ENCODE results near the gene NOP10. TPM values are rescaled to one million over a fixed set of nuclear protein-coding genes. Genes with fewer than 3 reads are reported as not detected.
"Not testable (repeated sequence)": the region's sequence is repeated elsewhere in the genome, so short reads cannot be mapped to it uniquely, and the experiment has no call there.

The NOP10 gene
- 100 to 1,000 TPM; 107 to 275 (median 237) TPM for polyA plus RNA-seq

DNA sequence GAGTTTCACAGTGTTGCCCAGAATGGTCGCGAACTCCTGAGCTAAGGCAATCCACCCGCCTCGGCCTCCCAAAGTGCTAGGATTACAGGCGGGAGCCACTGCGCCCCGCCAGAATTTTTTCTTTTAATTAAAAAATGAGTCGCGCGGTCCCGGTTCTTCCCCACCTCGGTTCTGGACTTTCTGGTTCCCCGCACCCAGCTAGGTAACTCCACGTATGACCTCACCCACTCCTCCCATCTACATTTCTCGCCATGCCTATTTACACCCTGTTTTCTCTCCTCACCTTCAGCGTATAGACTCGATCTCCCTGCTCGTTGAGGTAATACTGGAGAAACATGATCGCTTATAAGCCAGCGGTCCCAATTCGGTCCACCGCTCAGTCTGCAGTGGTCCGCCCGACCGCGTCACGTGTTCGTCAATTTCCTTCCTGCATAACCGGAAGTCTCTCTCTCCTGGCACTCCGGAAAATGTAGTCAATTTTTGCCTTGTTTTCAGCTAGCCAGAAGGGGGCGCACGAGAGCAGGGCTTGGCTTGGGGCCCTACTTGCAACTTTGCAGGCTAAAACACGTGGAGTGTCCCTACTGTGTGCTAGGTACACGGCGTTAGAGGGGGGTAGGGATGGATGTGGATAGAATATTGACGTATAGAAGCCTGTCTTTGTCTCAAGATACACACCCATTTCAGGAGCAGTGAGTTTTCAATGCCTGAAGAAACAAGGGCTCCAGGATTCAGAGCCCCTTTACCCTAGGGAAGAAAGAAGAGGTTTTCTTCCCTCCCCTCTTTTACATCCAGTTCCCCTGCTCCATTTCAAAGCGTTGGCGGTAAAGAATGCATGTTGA, at the start of gene NOP10, which contains the start of gene NUTM1:
Gene NOP10 (minus strand): TSS at position 400 of the 839 bp plus-strand sequence. CDS start 63 bp downstream, at position 337.
Gene NUTM1 (plus strand): TSS at position 579 of the 839 bp plus-strand sequence. CDS start 382 bp downstream, outside the sequence.
- WGBS, 3 donors = 0 to 2% (median 2%) methylated on average over 38 of the region's 38 CpGs
- no peak within 1 kb of the TSS for H3K27ac ChIP-seq (ENCODE audit: low read depth, low read length)

DNA sequence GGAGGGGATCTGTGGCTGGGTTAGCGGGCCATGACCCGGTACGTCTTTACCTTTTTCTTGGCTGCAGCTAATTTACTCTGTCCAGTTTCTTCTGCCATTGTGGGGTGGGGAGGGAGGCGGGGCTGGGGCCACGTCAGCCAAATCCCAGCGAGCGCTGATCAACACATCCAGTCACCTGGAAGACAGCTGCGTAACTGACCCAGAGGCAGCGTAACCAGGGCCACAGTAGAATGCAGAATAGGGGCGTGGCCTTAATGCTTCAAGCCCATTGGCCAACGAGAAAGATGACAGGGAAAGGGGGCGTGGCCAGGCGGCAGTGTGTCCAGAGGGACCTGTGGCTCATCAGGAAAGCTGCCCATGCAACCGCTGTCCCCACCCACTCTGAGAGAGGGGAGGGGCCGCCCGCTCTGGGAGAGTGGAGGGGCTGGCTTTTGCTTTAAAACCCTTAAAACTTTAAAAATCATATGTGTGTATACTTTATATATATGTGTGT, 46.7 kb upstream of the NOP10 start:
- no CpG with 5 or more reads among the region's 16 CpGs for WGBS, 3 donors
- not testable (repeated sequence) for H3K27ac ChIP-seq (ENCODE audit: low read depth, low read length)

DNA sequence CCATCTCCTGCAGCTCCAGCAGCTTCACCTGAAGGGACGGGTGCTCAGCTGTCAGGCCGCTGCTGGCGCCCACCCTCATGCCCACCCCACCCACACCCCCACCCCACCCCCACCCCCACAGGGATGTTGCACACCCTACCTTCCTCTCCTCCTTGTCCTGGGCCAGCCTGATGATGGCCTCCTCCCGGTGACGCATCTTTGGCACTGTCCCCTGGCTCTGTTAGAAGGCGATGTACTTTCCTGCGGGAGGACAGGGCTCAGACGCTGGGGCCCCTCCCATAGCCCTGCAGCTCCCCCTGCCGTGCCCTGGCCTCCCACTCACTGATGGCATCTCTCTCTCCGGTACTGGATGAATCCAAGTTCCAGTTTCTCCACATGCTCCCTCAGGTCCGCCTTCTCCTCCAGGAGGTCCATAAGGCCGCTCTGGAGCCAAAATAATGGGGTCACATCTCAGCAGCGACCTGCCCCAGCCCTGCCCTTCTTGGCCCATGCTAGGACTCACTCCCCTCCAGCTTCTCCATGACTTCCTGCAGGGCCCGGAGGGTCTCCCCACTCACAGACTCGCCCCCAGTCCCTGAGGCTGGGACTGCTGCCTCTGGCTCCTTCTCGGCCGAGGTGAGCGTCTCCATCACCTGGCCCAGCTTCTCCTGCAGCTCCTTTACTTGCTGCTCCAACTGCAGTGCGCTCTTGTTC, 39.0 kb upstream of the NOP10 start:
- no CpG with 5 or more reads among the region's 19 CpGs for WGBS, 3 donors
- H3K27ac ChIP-seq (ENCODE audit: low read depth, low read length) = not testable (repeated sequence)

DNA sequence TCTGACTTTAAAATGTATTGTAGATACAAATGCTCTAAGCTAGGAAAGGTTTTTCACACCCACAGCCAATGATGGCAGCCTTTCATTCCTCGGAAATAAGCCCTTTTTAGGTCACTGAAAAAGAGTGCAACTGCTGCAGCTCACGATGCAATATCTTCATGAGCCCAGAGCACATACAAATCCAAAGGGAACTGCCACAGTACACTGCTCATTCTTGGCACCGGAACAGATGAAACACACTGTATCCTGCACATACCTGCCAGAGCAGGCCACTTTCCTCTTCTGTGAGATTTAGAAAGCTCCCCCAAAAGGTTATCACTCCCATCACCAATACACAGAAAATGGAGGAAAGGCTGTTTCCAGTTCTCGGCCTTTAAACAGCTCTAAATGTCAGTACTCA, 37.6 kb upstream of the NOP10 start:
- WGBS, 3 donors = 67 to 94% (median 88%) methylated on average over 4 of the region's 4 CpGs
- not testable (repeated sequence) for H3K27ac ChIP-seq (ENCODE audit: low read depth, low read length)

DNA sequence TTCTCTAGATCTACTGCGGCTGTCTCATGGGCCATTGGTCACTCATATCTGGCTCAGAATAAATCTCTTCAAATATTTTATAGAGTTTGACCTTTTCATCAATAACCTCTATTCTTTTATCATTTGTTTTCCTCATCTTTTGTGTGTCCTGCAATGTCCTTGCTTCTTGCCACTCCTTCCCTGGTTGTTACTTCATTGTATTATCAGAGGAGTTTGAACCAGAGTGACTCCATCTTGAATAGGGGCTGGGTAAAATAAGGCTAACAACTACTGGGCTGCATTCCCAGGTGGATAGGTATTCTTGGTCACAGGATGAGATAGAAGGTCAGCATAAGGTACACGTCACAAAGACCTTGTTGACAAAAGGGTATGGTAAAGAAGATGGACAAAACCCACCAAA, 33.9 kb upstream of the NOP10 start:
- 95 to 100% (median 96%) methylated on average over 2 of the region's 2 CpGs for WGBS, 3 donors
- no peak overlapping the region for H3K27ac ChIP-seq (ENCODE audit: low read depth, low read length)

DNA sequence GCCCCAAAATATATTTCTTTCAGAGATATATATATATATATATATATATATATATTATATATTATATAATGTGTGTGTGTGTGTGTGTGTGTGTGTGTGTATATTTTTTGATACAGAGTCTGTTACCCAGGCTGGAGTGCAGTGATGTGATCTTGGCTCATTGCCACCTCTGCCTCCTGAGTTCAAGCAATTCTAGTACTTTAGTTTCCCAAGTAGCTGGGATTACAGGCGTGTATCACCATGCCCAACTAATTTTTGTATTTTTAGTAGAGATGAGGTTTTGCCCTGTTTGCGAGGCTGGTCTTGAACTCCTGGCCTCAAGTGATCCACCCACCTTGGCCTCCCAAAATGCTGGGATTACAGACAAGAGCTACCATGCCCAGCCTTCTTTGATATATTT, 32.6 kb upstream of the NOP10 start:
- H3K27ac ChIP-seq (ENCODE audit: low read depth, low read length) = not testable (repeated sequence)
- WGBS, 3 donors = 92 to 97% (median 95%) methylated on average over 2 of the region's 2 CpGs

DNA sequence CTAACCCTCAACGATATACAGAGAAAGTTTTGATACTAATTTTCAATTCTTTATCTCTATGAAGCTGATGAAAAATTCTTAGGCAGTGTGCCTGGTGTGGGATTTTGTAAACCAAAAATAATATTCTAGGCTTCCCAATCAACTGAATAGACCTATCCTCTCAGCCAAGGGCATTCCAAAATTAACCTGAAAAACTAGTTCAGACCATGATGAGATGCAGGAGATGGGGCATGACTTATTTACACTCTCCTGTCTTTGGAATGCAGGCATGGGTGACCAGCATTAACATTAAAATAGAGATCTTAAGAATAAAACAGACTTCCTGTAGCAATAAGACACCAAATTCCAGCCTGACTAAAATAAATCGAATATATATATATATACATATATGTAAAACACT, 31.9 kb upstream of the NOP10 start:
- no peak overlapping the region for H3K27ac ChIP-seq (ENCODE audit: low read depth, low read length)
- WGBS, 3 donors = 47 to 95% (median 69%) methylated on average over 2 of the region's 2 CpGs

DNA sequence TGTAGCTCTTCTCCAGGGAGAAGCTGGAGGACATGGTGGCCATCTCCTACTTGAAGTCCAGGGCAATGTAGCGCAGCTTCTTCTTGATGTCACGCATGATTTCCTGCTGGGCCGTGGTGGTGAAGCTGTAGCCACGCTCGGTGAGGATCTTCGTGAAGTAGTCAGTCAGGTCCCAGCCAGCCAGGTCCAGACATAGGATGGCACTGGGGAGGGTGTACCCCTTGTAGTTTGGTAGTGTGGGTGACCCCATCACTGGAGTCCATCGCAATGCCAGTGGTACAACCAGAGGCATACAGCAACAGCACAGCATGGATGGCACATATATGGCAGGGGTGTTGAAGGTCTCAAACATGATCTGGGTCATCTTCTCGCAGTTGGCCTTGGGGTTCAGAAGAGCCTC, 31.0 kb upstream of the NOP10 start:
- no peak overlapping the region for H3K27ac ChIP-seq (ENCODE audit: low read depth, low read length)
- 67 to 98% (median 86%) methylated on average over 8 of the region's 8 CpGs for WGBS, 3 donors

DNA sequence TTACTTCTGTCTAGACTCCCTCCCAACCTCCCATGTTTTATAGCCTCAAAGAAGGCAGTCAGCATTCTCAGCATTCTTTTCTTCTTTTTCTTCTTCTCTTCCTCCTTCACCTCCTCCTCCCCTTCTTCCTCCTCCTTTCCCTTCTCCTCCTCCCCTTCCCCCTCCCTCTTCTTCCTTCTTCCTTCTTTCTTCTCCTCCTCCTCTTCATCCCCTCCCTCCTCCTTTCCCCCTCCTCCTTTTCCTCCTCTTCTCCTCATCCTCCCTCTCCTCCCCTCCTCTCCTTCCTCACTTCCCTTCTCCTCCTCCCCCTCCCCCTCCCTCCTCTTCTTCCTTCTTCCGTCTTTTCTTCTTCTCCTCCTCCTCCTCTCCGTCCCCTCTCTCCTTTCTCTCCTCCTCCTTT, 27.7 kb upstream of the NOP10 start:
- 42 to 51% (median 42%) methylated on average over 2 of the region's 2 CpGs for WGBS, 3 donors
- H3K27ac ChIP-seq (ENCODE audit: low read depth, low read length) = no peak overlapping the region

DNA sequence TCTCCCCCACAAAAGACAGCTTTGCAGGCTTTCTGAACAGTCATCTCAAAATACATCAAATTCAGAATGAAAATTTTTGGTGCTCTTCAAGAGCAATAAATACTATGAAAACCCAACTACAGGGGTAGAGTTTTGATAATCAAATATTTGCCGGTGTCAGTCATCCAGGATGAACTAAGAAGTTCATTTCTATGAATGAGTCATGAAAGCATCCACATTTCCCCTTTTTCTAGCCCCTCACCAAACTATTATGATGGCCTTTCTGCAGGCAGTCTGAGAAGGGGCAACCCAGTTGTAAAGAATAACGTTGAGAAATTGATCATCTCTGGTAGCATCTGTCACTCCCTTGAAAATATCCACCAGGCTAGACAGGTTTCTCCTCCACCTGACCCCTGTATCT, 27.2 kb upstream of the NOP10 start:
- no peak overlapping the region for H3K27ac ChIP-seq (ENCODE audit: low read depth, low read length)
- WGBS, 3 donors = 61 to 63% (median 62%) methylated on average over 2 of the region's 2 CpGs

DNA sequence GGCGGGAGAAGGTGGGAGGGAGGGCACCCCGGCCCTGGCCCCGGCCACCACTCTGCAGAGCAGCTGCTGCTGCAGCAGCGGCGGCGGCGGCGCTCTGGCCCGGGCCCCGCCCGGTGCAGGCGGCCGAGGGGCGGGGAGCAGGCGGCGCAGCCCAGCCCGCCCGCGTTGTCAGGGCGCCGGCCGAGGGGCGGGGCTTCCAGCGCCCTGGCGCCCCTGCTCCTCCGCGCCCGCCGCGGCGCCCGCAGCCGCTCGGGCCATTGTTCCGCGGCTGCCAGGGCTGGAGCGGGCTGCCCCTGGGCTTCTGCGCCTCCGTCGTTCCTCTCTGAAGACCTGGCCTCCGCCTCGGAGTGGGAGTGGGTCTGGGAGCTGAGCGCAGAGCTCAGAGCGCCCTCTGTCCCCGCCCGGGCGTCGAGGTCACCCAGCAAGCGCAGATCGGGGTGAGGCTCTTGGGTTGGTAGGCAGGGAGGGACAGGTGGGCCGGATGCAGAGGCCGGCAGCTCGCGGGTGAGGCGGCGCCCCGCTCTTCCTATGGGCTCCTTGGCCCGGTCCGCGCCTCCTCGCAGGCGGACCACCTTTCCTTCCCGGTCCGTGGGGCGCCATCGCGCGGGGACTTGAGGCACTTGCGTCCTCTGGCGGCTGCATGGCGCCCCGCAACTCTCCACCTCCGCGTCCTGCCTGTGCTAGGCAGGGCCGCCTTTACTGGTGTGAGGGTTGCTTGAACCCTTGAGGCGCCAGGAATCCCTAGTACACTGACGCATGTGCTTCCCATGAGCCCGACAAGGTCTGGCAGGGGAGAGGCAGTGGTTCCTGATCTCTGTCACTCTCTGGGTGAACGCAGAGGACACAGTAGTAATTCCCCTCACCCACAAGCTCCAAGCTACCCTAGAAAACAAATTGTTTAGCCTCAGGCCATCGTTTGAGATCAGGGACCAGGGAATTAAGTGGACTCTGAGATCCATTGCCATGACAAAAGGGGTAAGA, 24.5 kb upstream of the NOP10 start, which contains the start of gene LPCAT4:
Gene LPCAT4 (minus strand): TSS at position 96 of the 981 bp plus-strand sequence. CDS start 96 bp downstream, outside the sequence.
- H3K27ac ChIP-seq (ENCODE audit: low read depth, low read length) = peak within 1 kb of the TSS; percentile 56
- 0 to 1% (median 0%) methylated on average over 58 to 80 of the region's 80 CpGs for WGBS, 3 donors

DNA sequence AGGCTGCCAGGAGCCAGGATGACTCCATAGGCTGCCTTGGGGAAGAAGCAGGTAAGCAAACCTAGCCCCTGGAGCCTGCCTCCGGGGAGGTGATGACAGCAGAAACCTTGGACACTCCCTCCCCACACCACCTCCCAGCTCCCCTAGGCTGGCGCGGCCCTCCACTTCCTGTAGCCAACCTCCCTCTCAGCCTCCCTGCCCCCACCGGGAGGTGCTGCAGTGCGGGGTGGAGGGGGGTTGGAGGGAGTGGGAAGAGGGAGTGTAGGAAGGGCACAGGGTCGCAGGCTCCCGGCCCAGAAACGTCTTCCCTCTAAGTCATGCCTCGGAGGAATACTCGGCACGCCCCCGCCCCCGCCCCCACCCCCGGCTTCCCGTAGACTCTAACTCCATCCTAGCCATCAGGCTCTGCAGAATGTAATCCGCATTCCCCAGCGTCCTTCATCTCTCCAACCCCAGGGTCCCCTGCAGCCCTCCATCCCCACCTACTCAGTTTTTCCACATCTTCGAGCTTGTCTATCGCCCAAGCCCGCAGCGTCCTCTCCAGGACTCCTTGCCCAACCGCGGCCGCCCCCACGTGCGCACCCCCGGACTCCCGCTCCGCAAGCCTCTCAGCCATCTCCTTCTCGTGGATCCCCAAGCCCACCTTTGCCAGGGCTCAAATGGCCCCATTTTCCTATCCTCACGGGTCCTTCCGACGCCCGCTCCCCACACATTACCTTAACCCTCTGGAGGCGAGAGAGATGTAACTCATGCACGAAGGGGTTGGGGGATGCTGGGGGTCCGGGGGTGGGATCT, 23.5 kb upstream of the NOP10 start:
- 0 to 1% (median 1%) methylated on average over 34 to 37 of the region's 37 CpGs for WGBS, 3 donors

DNA sequence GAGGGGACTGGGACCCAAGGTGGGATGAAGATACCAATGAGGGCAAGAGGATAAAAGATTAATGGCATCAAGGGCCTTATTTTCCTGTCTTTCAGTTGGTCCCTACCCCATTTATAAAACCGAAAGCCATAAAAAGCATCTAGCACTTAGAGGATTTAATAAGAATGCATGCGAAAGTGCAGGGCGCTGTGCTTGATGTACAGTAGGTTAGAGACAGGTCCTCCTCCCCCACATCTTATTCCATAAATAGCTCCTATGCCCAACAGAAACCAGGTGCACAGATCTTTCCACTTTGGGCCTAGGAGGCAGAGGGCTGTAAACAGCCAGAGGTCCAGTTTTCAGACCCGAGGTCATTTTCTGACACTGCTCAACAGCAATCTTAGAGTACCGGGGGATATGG, 22.9 kb upstream of the NOP10 start:
- 34 to 41% (median 34%) methylated on average over 5 of the region's 5 CpGs for WGBS, 3 donors
- no peak overlapping the region for H3K27ac ChIP-seq (ENCODE audit: low read depth, low read length)

More for the DNA sequence above, 23.5 kb upstream of the NOP10 start:
- no peak overlapping the region for H3K27ac ChIP-seq (ENCODE audit: low read depth, low read length)

DNA sequence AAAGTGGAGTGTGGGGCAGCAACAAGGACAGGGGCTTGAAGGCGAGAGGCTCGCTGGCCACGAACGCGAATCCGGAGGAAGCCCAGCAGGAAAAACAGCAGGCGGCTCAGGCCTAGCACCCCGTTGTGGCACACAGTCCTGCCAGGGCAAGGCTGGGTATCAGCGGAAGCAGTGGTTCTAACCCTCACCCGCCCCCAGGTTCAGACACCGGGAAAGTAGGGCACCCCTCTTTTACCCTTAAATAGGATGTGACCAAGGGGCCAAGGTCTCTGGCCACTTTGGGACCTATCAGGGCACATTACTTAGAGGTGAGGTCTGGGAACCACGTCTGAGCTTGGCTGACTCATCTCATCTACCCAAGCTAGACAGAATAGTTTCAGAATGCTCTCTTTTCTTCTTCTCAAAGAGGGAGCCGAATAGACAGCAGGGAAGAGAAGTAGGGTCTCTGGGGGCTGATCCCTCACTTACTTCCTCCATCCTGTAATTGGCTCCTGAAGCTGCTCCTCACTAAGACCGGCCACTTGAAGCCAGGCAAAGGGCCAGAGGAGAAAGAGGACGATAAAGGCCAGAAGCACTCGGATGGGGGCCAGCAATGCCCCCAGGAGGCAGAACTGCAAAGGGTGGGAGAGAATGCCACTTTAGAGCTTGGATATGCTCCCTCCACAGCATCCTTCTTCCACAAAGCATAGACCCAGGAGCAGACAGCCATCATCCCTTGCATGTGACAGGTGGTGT, 22.3 kb upstream of the NOP10 start:
- WGBS, 3 donors = 76 to 87% (median 81%) methylated on average over 16 of the region's 16 CpGs
- no peak overlapping the region for H3K27ac ChIP-seq (ENCODE audit: low read depth, low read length)

DNA sequence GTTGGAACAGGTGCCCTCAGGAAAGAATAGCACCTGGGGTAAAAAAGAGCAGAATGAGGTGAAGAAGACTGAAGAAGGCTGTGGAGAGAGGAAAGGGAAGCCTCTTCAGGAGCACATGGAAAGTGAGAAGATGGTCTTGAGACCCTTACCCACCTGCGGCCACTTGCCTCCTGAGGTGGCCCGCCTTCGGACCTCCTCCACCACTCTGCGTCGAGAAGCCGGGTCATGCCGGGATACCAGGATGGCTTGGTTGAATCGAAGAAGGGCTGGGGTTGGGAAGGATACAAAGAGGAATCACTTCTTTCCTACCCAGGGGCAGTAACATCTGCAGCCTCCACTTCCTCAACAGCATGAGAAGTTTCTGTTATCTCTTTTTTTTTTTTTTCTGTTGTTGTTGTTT, 21.1 kb upstream of the NOP10 start:
- H3K27ac ChIP-seq (ENCODE audit: low read depth, low read length) = no peak overlapping the region
- WGBS, 3 donors = 94 to 96% (median 95%) methylated on average over 8 of the region's 8 CpGs

DNA sequence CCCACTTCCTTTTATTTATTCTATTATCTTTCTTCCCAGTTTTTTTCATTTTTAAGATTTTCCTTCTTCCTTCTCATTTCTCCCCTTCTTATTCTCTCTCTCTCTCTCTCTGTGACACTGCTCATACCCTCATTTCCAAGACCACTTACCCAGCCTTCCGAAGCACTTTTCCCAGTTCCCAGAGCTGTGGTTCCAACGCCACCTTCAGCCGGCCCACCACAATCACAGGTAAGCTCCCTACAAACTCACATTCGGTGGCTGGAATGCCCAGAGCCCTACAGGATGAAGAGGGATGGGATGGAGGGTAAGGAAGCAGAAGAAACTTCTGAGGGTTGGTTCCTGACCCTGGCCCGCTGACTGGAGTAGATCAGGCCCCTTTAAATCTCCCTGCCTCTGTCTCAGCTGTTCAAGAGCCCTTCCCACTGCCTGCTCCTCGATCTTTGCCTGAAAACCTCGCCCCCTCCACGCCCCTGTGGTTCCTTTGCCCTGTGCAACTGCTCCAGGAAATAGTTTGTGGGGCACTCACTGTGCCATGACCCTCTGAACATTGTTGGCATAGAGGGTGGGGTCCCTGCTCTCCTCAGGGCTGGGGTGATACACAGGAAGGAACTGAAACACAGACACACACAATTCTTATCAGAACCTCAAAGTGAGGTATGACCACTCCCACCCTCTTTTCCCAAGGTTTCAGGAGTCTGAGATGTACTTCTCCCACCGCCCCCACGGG, 19.3 kb upstream of the NOP10 start:
- H3K27ac ChIP-seq (ENCODE audit: low read depth, low read length) = no peak overlapping the region
- WGBS, 3 donors = 78 to 89% (median 81%) methylated on average over 10 of the region's 10 CpGs

All from adipose tissue (tissue), 3 donors.